KOPT-K1 (cell line): ENCODE measurements around the gene ORC5.

ENCODE experiments used
- H3K27ac ChIP-seq: fragments of 200-600 bp; sonication (generic); 2 replicates; pipeline ENCODE4 v1.5.1; 2016; ENCODE audit warnings: antibody characterized with exemption, mild to moderate bottlenecking, low read depth, low read length; ENCODE audit not compliant: poor library complexity, severe bottlenecking
- H3K36me3 ChIP-seq: fragments of 200-600 bp; sonication (generic); 2 replicates; pipeline ENCODE4 v1.5.1; 2017; ENCODE audit warnings: antibody characterized with exemption, mild to moderate bottlenecking, low read length, moderate library complexity; ENCODE audit not compliant: insufficient read depth
- H3K9me3 ChIP-seq: fragments of 200-600 bp; sonication (generic); 2 replicates; pipeline ENCODE4 v1.5.1; 2017; ENCODE audit warnings: antibody characterized with exemption, low read length, mild to moderate bottlenecking; ENCODE audit not compliant: insufficient read depth, poor library complexity, severe bottlenecking

ORC5 gene

GRCh38 chr7:104124893-104125477, 82.8 kb downstream of the ORC5 start:
- Histone ChIP-seq H3K36me3 (peaks cover 32% of the 10 kb centered on the region), H3K27ac (no peak overlapping the region), H3K9me3 (no peaks in the 10 kb centered on the region)

- H3K27ac ChIP-seq, result no peak overlapping the region
- H3K36me3 ChIP-seq, result peaks cover 30% of the 10 kb centered on the region
- no peaks in the 10 kb centered on the region for H3K9me3 ChIP-seq
Measured at GRCh38 chr7:104124469-104124868, 83.3 kb downstream of the ORC5 start.

DNA sequence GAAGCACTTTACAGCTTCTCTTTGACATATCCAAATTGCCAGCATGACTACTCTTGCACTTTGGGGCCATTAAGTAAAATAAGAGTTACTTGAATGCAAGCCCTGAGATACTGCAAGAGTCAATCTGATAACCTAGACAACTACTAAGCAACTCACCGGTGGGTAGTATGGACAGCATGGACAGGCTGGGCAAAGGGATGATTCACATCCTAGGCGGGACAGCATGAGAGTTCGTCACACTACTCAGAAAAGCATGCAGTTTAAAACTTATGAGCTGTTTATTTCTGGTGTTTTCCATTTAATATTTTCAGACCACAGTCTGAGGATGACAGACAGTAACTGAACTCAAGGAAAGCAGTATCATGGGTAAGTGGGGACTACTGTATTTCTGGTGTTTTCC, 84.0 kb downstream of the ORC5 start:
- H3K27ac ChIP-seq, result no peak overlapping the region
- peaks cover 25% of the 10 kb centered on the region for H3K36me3 ChIP-seq
- no peaks in the 10 kb centered on the region for H3K9me3 ChIP-seq

DNA sequence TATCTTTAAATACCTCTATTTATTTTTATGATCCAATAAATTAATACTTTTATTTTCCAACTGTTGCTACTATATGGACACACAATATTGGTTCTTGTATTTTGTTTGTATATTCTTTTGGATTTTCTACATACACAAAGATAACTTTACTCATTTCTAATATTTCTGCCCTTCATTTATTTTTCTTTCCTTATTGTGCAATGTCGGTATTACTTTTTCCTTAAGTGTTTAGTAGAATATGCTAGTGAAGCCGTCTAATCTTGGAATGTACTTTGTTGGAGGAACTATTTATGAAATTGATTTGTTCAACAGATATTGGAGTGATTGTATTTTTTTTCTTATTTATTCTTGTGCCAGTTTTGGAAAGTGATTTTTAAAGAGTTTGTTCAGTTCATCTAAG, 94.0 kb downstream of the ORC5 start:
- H3K36me3 ChIP-seq, result no peaks in the 10 kb centered on the region
- no peaks in the 10 kb centered on the region for H3K9me3 ChIP-seq
- H3K27ac ChIP-seq, result no peak overlapping the region

- H3K27ac ChIP-seq, result no peak overlapping the region
- no peaks in the 10 kb centered on the region for H3K9me3 ChIP-seq
- no peaks in the 10 kb centered on the region for H3K36me3 ChIP-seq
Measured at GRCh38 chr7:104112623-104113022, 95.2 kb downstream of the ORC5 start.

GRCh38 chr7:104111271-104111670, 96.5 kb downstream of the ORC5 start:
- Histone ChIP-seq H3K9me3 (no peaks in the 10 kb centered on the region), H3K36me3 (no peaks in the 10 kb centered on the region), H3K27ac (no peak overlapping the region)

DNA sequence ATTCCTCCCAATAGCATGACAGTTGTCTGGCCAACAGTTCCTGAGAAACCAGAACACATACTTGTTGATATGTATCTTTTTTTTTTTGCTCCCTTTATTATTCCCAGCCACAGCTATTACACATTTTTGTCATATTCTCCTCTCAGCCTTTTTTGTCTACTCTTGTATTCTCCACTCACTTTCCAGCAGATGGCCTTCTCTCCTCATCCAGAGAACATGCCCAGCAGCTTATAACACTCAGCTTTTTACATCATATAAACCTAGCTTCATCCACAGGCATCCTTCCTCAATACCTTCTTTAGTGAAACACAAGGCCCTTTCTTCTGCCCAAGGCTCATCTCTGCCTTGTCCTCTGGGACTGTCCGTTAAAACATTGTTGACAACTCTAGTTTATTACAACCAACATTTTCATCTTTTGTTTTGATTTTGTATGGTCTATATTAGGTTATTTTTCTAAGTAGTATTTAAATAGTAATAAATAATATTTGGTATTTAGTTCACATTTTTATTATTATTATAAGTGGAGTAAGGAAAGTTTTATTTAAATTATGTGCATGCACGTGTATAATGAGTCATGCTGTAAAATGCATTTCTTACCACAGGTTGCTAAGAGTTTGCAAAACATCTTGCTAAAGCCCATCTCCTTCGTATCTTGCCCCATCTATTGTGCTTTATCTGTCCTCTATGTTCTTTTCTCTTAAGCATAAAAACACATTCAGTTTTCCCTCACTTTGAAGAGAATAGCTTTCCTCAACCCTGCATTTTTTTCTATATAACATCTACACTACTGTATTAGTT, 101.5 kb downstream of the ORC5 start:
- Histone ChIP-seq H3K36me3 (no peaks in the 10 kb centered on the region), H3K27ac (no peak overlapping the region), H3K9me3 (no peaks in the 10 kb centered on the region)

- H3K27ac ChIP-seq, result no peak overlapping the region
- H3K9me3 ChIP-seq, result no peaks in the 10 kb centered on the region
- no peaks in the 10 kb centered on the region for H3K36me3 ChIP-seq
Measured at GRCh38 chr7:104098890-104099289, 108.9 kb downstream of the ORC5 start.

GRCh38 chr7:104096683-104097082, 111.1 kb downstream of the ORC5 start:
- Histone ChIP-seq H3K27ac (no peak overlapping the region), H3K36me3 (no peaks in the 10 kb centered on the region), H3K9me3 (no peaks in the 10 kb centered on the region)

DNA sequence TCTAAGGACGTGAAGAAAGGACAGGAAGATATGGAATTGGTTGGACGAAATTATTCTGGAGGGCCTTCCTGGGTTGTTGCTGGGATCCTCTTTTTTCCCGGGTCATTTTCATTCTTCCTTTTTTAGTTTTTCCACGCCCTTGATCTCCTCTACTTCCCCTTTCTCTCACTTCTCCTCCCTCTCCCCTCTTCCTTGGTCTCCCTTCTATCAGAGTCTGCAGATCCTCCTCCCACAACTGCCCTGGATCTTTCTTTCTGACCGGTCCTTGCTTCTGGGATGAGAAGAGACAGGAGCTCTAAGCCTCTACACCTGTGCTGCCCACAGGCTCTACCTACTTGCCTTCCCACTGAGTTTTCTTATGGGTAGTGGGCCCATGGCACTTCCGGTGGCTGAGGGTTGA, 114.7 kb downstream of the ORC5 start:
- Histone ChIP-seq H3K36me3 (no peaks in the 10 kb centered on the region), H3K9me3 (no peaks in the 10 kb centered on the region), H3K27ac (no peak overlapping the region)

DNA sequence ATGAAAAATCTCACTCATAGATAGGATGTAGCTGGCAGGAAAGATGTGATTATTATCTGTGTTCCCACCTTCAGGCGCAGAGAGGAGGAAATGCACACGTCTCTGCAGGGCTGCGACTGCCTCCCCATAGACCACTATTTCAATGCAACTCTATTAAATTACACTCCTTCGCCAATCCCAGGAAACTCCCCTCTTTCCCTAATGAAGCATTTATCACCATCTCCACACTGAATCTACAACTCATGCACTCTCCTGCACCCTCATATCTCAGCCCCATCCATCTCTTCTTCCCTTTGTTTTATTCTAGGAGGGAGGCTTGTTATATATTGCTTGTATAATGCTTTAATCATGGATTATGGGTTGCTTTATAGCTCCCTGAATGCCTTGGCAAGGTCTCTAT, 116.6 kb downstream of the ORC5 start:
- Histone ChIP-seq H3K36me3 (no peaks in the 10 kb centered on the region), H3K9me3 (no peaks in the 10 kb centered on the region), H3K27ac (no peak overlapping the region)

GRCh38 chr7:104089612-104090011, 118.2 kb downstream of the ORC5 start:
- Histone ChIP-seq H3K27ac (no peak overlapping the region), H3K36me3 (no peaks in the 10 kb centered on the region), H3K9me3 (no peaks in the 10 kb centered on the region)

DNA sequence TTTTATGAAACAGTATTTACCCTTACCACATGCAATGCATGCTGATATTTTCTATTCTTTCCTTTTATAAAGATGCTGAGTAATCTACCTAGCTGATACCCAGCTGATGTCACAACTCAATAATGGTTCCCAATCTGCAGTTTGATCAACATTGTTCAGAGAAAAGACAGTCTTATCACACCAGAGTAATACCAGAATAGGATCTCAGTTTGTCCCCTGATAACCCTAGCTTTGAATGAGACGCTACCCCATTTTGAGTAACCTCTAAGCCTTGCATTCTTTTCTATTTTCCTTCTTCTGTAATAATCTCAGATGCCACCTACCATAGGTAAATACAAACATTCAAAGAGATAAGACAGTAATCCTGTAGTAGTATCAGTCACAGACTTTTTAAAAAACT, 118.8 kb downstream of the ORC5 start:
- H3K36me3 ChIP-seq, result no peaks in the 10 kb centered on the region
- no peaks in the 10 kb centered on the region for H3K9me3 ChIP-seq
- no peak overlapping the region for H3K27ac ChIP-seq
